ENCODE measurements around the gene CATSPERD.

Gene CATSPERD

DNA sequence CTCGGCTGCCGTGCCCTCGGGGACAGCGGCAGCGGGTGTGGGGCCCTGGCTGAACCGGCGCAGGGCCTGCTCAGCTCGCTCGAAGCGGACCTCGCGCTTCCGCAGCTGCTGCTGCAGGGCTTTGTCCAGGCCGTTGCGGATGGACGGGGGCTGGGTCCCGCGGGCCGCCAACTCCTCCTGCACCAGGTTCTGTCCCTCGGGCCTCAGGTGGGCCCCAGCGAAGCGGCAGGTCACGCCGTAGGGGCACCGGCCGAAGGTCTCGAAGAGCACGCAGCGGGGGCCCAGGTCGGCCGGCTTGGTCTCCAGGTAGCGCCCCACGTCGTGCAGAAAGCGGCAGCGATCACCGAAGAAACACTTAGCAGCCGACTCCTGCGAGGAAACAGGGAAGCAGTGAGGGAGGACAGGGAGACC lies 68.9 kb downstream of the CATSPERD start:
- Mint-ChIP-seq H3K36me3 (ENCODE audit: low read depth) (peaks cover 37% of the 10 kb centered on the region), H3K27ac (no peak overlapping the region), H3K27me3 (peaks cover 3% of the 10 kb centered on the region)

DNA sequence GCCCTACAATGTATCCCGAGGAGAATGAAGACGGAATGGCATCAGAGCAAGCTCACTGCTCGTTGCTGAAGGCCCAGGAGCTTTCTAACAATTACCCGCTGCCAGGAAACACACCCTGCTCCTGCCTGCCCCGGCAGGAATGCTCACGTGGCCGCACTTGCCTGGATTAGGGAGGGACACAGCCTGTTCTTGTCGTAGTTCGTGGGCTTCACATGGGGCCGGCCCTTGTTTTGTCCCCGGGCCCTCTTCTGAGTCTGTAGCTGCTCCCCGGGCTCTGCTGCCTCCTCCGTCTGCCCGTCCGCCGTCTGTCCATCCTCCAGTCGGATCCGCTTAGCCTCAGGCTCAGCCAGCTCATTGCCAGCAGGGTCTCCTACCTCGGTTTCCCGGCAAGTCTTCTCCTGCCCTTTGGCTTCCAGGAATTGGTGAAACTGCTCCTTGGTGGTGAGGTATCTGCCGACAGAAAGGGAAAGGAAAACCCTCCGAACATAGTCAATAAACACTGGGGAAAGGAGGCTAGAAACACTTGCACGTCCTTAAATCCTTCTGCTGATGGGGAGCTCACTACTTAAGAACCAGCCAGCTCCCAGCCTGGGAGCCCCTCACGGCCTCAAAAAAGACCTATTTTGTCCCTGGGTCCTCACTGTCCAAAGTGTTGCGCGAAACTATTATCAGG lies 69.6 kb downstream of the CATSPERD start:
- Mint-ChIP-seq H3K27ac (peak overlapping the region; percentile 100), H3K9me3 (no peaks in the 10 kb centered on the region), H3K36me3 (ENCODE audit: low read depth) (peaks cover 37% of the 10 kb centered on the region), H3K4me1 (peaks cover 14% of the 10 kb centered on the region), H3K27me3 (peaks cover 3% of the 10 kb centered on the region), H3K4me3 (peak overlapping the region; percentile 98)
- ATAC-seq (no peak), DNase-seq (no peak)

More for the DNA sequence above, 68.9 kb downstream of the CATSPERD start:
- peak overlapping the region; percentile 98 for H3K4me3 Mint-ChIP-seq
- no peaks in the 10 kb centered on the region for H3K9me3 Mint-ChIP-seq
- ATAC-seq: no peak
- no peak for DNase-seq
- H3K4me1 Mint-ChIP-seq: peaks cover 14% of the 10 kb centered on the region

DNA sequence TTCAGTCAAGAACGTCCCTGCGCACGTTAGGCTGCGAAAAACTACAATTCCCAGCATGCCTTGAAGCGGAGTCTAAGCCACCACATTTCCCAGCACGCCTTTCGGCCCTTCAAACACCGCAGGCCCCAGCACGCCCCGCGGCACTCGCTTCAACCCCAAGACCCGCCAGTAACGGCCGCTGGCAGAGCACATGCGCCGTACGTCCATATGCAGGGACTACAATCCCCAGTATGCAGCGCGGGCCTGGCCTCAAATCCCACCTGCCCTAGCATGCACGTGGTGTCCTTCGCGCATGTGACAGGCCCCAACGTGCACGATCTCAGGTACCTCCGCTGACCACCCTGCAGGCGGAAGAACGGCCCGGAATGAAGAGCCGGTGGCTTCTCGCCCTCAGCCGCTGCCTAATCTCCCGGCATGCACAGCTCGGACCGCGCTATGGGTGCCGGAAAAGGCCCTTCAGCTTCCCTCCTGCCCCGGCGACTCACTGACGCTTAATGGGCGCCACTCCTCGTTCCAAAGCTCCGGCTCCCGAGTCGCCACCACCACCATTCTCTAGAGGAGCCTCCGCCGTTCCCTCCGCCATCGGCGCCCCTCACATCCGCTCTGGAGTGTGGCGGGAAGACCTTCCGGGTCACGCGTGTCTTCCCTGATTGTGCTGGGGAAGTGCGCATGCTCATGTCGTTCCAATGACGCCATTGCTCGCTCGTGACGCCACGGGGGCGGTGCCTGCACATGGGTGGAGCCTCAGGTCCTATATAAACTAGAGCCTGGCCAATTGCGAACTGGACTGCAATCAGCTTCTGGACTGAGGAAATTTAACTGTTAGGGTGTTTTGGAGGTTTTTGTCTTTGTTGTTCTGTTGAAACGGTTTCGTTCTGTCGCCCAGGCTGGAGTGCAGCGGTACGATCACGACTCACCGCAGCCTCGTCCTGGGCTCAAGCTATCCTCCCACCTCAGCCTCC lies 70.4 kb downstream of the CATSPERD start, which contains the start of gene DUS3L:
TSS of gene DUS3L (minus strand) at position 605 of the 962 bp plus-strand sequence. CDS start at position 583, 22 bp downstream.
- Mint-ChIP-seq H3K4me3 (peak within 1 kb of the TSS; percentile 98), H3K27ac (peak within 1 kb of the TSS; percentile 100), H3K9me3 (no peaks in the 10 kb centered on the region), H3K4me1 (peaks cover 14% of the 10 kb centered on the region), H3K36me3 (ENCODE audit: low read depth) (peaks cover 34% of the 10 kb centered on the region), H3K27me3 (peaks cover 3% of the 10 kb centered on the region)
- peak; percentile 98 for DNase-seq
- peak; percentile 98 for ATAC-seq

DNA sequence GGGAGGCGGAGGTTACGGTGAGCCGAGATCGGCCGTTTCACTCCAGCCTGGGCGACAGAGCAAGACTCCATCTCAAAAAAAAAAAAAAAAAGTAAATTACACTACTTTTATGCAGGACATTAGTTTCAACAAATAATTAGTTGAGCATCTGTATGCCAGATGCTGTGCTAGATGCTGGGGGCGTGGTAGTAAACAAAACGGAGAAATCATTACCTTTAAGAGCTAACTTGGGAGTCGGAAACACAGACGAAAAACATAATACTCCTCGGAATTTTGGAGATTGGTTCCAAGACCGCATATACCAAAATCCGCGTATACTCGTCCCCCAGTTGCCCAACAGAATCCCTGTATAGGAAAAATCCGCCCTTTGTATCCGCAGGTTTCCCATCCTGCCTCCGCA lies 71.8 kb downstream of the CATSPERD start:
- peaks cover 14% of the 10 kb centered on the region for H3K4me1 Mint-ChIP-seq
- H3K9me3 Mint-ChIP-seq: no peaks in the 10 kb centered on the region
- ATAC-seq (no peak), DNase-seq (no peak)
- no peak overlapping the region for H3K4me3 Mint-ChIP-seq
- no peak overlapping the region for H3K27ac Mint-ChIP-seq
- peaks cover 25% of the 10 kb centered on the region for H3K36me3 Mint-ChIP-seq (ENCODE audit: low read depth)
- peaks cover 6% of the 10 kb centered on the region for H3K27me3 Mint-ChIP-seq

DNA sequence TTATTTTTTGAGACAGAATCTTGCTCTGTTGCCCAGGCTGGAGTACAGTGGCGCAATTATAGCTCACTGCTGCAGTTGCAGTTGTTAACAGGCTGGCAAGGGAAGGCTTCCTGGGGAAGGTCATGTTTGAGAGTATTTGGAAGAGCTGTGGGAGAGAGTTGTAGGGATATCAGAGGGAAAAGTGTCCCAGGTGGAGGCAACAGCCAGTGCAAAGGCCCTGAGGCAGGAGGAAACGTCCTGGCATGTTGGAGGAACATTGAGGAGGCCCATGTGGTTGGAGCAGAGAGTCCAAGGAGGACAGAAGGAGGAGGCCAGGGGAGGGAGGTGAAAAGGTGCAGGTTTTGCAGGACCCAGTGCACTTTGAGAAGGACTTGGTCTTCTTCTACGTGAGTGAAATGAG lies 72.8 kb downstream of the CATSPERD start:
- Mint-ChIP-seq H3K4me3 (no peak overlapping the region), H3K27me3 (peaks cover 6% of the 10 kb centered on the region), H3K36me3 (ENCODE audit: low read depth) (peaks cover 22% of the 10 kb centered on the region), H3K9me3 (no peaks in the 10 kb centered on the region), H3K27ac (no peak overlapping the region), H3K4me1 (peaks cover 14% of the 10 kb centered on the region)
- no peak for ATAC-seq
- DNase-seq: no peak

DNA sequence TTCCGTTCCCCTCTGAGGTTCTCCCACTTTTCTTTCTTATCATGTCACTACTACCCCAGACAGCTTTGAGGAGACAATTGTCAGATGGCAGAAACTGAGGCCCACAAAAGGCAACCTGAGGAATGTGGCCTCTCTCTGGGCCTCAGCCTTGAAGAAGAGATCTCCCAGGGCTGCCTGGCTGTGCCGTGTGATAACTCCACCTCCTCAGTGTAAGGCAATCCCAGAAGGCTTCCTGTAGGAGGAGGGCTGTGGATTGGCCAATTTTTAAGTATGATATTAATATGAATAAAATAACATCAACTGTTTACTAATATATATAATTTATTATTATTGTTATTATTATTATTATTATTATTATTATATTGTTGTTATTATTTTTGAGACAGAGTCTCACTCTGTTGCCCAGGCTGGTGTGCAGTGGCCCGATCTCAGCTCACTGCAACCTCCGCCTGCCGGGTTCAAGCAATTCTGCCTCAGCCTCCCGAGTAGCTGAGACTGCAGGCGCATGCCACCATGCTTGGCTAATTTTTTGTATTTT lies 75.0 kb downstream of the CATSPERD start:
- H3K27ac Mint-ChIP-seq: no peak overlapping the region
- H3K9me3 Mint-ChIP-seq: no peaks in the 10 kb centered on the region
- DNase-seq: no peak
- peaks cover 9% of the 10 kb centered on the region for H3K4me1 Mint-ChIP-seq
- ATAC-seq: no peak
- H3K27me3 Mint-ChIP-seq: peaks cover 18% of the 10 kb centered on the region
- H3K36me3 Mint-ChIP-seq (ENCODE audit: low read depth): peaks cover 6% of the 10 kb centered on the region
- no peak overlapping the region for H3K4me3 Mint-ChIP-seq

DNA sequence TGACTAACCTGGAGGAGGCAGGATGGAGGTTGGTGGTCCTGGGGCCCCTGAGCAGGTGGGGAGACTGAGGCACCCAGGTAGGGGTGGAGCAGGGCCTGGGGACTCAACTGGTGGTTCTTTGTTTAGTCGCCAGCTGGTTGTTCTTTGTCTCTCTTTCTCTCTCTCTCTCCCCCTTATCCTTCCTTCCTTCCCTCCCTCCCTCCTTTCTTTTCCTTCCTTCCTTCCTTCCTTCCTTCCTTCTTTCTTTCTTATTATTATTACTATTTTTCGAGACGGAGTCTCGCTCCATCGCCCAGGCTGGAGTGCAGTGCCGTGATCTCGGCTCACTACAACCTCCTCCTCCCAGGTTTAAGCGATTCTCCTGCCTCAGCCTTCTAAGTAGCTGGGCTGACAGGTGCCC lies 77.8 kb downstream of the CATSPERD start:
- DNase-seq (no peak), ATAC-seq (no peak)
- Mint-ChIP-seq H3K4me1 (peaks cover 12% of the 10 kb centered on the region), H3K36me3 (ENCODE audit: low read depth) (no peaks in the 10 kb centered on the region), H3K27ac (no peak overlapping the region), H3K27me3 (peaks cover 32% of the 10 kb centered on the region), H3K4me3 (no peak overlapping the region), H3K9me3 (no peaks in the 10 kb centered on the region)

DNA sequence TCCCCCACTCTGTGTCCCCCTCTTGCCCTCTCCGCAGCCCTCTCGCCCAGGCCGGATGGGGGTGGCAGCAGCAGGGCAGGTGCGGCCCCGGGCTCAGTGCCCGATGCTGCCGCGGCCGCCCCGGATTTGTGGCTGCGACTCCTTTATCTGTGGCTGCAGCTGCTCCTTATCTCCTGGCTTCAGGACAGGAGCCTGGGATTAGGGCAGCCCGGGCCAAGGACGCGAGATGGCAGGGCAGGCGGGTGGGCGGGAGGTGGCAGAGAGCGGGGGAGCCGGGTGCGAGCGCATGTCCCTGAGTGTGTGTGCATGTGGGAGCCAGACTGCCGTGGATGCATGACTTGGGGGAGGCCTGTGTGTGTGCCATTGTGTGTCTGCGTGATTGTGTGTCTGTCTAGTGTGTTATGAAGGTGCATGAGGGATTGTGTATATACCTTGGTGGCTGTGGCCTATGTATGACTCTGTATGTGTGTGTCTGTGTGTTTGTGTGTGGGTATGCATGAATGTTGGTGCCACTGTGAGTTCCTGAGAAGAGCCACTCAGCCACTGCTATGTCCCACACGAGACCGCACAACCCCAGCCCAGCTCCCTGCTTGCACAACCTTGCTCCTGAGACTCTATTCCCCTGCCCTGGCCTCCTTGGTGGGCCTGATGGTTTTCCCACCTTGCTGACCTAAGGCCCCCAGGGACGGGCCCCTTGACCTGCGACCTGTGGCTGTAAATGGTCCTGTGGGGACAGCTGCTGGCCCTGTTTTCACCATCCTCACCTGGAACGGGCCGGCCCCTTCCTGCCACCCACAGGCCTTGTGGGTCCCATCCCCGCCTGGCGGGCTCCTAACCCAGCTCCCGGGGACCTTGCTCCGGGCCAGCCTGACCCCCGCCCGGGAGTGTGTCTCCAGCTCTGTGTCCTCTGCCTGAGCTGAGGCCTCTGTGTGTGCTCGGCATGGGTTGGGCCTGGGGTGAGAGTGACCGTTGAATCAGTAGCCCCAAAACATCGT lies 79.1 kb downstream of the CATSPERD start:
- Mint-ChIP-seq H3K4me1 (peaks cover 22% of the 10 kb centered on the region), H3K27me3 (peaks cover 40% of the 10 kb centered on the region), H3K4me3 (no peak overlapping the region), H3K27ac (no peak overlapping the region), H3K9me3 (no peaks in the 10 kb centered on the region), H3K36me3 (ENCODE audit: low read depth) (no peaks in the 10 kb centered on the region)
- no peak for DNase-seq
- ATAC-seq: no peak

DNA sequence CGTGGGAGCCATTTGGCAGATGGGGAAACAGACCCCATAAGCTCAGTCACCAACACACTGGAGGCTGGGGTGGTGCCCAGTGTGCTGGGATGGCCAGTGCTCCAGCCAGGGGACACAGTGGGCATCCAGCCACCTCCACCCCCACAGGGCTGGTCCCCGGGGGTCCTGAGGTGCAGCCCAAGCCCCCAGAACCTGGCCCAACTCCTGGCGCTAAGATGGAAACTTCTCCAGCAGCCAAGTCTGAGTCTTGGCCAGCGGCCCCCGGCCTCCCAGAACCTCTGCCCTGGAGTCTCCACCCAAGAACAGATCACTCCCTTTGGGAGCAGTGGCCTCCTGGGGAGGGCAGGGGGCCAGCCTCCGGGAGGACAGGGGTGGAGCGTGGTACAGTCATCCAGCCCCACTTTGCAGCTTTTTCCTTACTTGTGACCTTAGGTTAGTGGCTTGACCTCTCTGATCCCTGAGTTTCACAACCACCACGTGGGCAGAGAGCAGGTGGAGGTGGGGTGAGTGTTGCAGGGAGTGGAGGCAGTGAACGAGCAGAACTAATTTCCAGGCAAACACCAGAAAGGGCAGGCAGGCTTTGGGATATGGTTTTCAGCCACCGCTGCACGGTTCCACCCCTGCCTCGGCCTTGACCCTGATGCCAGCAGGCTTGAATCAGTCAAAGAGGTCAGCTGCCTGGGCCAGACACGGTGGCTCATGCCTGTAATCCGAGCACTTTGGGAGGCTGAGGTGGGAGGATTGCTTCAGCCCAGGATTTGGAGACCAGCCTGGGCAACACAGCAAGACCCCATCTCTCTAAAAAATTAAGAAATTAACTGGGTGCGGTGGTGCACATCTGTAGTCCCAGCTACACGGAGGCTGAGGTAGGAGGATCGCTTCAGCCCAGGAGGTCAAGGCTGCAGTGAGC lies 80.2 kb downstream of the CATSPERD start:
- H3K4me3 Mint-ChIP-seq: no peak overlapping the region
- H3K27me3 Mint-ChIP-seq: peaks cover 40% of the 10 kb centered on the region
- DNase-seq: no peak
- no peak for ATAC-seq
- H3K27ac Mint-ChIP-seq: no peak overlapping the region
- no peaks in the 10 kb centered on the region for H3K9me3 Mint-ChIP-seq
- peaks cover 22% of the 10 kb centered on the region for H3K4me1 Mint-ChIP-seq
- no peaks in the 10 kb centered on the region for H3K36me3 Mint-ChIP-seq (ENCODE audit: low read depth)

DNA sequence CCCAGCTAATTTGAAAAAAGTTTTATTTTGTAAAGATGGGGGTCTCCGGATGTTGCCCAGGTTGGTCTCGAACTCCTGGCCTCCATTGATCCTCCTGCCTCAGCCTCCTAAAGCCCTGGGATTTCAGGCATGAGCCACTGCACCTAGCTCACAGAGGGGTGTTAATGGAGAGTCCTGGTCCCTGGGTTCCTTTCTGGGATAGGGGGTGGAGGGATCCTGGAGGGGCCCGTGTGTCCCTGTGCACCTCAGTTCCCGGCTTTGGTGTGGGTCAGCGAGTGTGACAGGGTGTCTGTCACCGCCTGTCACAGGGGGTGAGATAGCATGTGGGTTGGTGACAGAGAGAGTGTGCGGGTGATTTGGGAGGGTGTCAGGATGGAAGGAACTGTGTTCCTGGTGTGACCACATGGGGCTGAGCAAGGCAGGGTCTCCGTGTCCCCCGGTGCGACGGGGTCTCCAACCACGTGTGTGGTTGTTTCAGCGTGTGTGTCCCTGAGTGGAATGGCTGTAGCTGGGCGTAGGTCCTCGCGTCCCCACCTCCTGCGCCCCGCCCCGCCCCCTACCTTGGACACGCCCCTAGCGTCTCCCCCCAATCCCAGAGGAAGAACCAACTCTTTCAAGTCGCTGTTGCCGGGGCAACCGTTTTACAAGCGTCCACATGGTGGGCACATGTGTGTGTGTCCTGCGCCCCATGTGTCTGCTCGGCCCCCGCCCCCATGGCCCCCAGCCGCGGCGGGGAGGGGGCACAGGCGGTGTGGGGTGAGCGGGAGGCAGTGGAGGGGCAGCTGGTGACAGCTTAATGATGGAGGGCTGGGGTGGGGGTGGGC lies 81.6 kb downstream of the CATSPERD start:
- Mint-ChIP-seq H3K4me1 (peaks cover 22% of the 10 kb centered on the region), H3K4me3 (no peak overlapping the region), H3K27me3 (peaks cover 44% of the 10 kb centered on the region), H3K9me3 (no peaks in the 10 kb centered on the region), H3K27ac (no peak overlapping the region), H3K36me3 (ENCODE audit: low read depth) (no peaks in the 10 kb centered on the region)
- ATAC-seq: no peak
- DNase-seq: peak; percentile 52

DNA sequence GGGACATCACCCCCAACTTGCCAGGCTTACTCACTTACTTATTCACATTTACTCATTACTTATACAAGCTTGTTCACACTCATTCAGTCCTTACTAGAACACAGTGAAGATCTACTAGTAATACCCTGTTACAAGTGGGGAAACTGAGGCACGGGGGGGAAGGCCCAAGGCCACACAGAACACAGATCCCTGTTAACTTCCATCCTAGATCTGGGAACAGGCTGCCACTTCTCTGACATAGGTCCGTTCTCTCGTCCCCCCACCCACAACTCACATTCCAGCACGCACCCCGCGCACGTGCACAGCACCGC lies 83.0 kb downstream of the CATSPERD start:
- Mint-ChIP-seq H3K4me3 (peak overlapping the region; percentile 40), H3K27ac (no peak overlapping the region), H3K9me3 (no peaks in the 10 kb centered on the region), H3K4me1 (peaks cover 22% of the 10 kb centered on the region), H3K27me3 (peaks cover 44% of the 10 kb centered on the region), H3K36me3 (ENCODE audit: low read depth) (no peaks in the 10 kb centered on the region)
- ATAC-seq: no peak
- no peak for DNase-seq

DNA sequence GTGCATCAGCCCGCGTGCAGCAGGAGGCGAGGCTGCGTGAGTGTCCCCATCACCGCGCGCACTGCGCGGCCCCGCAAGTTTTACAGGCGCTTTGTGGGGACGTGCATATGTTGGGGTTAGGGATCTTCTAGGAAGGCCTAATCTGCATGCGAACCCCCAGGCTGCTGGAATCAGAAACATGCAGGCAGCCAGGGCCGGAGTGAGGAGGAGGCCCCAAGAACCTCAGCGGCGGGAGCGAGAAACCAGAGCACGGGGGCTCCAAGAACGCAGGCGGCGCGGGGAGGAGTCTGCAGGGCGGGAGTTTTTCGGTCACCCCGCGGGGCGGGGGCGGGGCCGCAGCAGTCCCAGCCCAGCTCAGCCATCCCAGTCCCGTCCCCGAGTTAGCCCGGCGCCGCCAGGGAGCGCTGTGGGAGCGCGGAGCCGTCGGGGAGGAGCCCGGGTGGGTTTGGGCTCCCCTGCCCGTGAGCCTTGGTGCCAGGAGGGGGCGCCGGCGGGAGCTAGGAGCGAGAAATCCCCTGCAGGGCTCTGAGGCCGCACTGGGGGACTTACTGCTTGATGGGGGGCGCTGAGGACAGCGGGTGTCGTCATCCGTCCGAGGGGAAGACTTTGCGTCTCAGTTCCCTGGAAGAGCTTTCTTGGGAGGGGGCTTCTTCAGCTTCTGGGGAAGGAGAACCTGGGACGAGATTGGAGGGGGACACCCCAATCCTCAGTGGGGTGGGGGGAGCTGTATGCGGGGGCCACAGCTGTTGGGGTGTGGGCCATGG lies 83.5 kb downstream of the CATSPERD start:
- peak overlapping the region; percentile 59 for H3K4me3 Mint-ChIP-seq
- no peaks in the 10 kb centered on the region for H3K36me3 Mint-ChIP-seq (ENCODE audit: low read depth)
- H3K9me3 Mint-ChIP-seq: no peaks in the 10 kb centered on the region
- peaks cover 22% of the 10 kb centered on the region for H3K4me1 Mint-ChIP-seq
- peak overlapping the region; percentile 52 for H3K27ac Mint-ChIP-seq
- ATAC-seq: peak; percentile 96
- DNase-seq: peak; percentile 98
- H3K27me3 Mint-ChIP-seq: peaks cover 40% of the 10 kb centered on the region
